ENCODE data around the gene OCIAD2. TPM values are rescaled to one million over a fixed set of nuclear protein-coding genes. Genes with fewer than 3 reads are reported as not detected.
A peak's percentile ranks its signal among the peaks of the same experiment; 100 is the strongest.
"Not testable (repeated sequence)": the region's sequence is repeated elsewhere in the genome, so short reads cannot be mapped to it uniquely, and the experiment has no call there.

The OCIAD2 gene
- total and polyA plus RNA-seq, 3 experiments from 2014 or later: 55.7 to 184 (median 60.0) TPM

GRCh38 chr4:48864696-48865095, 41.9 kb downstream of the OCIAD2 start:
- H3K9me3 ChIP-seq (ENCODE audit: low read length); POLR2A ChIA-PET; H3K4me1 ChIP-seq (ENCODE audit: insufficient read depth, low read length); H3K4me3 ChIP-seq (ENCODE audit: low read length); H3K27ac Mint-ChIP-seq; CTCF ChIA-PET; H3K4me3 Mint-ChIP-seq; H3K27me3 ChIP-seq (ENCODE audit: insufficient read depth, low read length, poor library complexity, severe bottlenecking); H3K27ac ChIP-seq (ENCODE audit: low read depth, low read length); H3K27me3 Mint-ChIP-seq; H3K4me1 Mint-ChIP-seq; H3K36me3 ChIP-seq (ENCODE audit: insufficient read depth, low read length); DNase-seq: not testable (repeated sequence)
- Mint-ChIP-seq H3K36me3 (peaks cover 4 to 18% (median 15%) of the 10 kb centered on the region in 3 donors), H3K9me3 (peaks cover 0 to 11% (median 4%) of the 10 kb centered on the region in 5 donors)

GRCh38 chr4:48863728-48864127, 42.8 kb downstream of the OCIAD2 start:
- CTCF ChIA-PET: no interaction called here
- Mint-ChIP-seq H3K36me3 (peaks cover 4 to 24% (median 7%) of the 10 kb centered on the region in 3 donors), H3K27ac (no peak overlapping the region), H3K4me3 (no peak overlapping the region), H3K27me3 (peaks cover 0 to 2% of the 10 kb centered on the region in 2 donors), H3K9me3 (peaks cover 0 to 11% (median 2%) of the 10 kb centered on the region in 5 donors), H3K4me1 (no peaks in the 10 kb centered on the region)
- Histone ChIP-seq H3K4me3 (ENCODE audit: low read length) (no peak overlapping the region), H3K36me3 (ENCODE audit: insufficient read depth, low read length) (no peaks in the 10 kb centered on the region), H3K4me1 (ENCODE audit: insufficient read depth, low read length) (no peaks in the 10 kb centered on the region), H3K27ac (ENCODE audit: low read depth, low read length) (no peak overlapping the region), H3K27me3 (ENCODE audit: insufficient read depth, low read length, poor library complexity, severe bottlenecking) (no peaks in the 10 kb centered on the region), H3K9me3 (ENCODE audit: low read length) (no peaks in the 10 kb centered on the region)
- DNase-seq: no peak
- POLR2A ChIA-PET: no interaction called here

- H3K36me3 ChIP-seq (ENCODE audit: insufficient read depth, low read length): peaks cover 6% of the 10 kb centered on the region
- H3K9me3 Mint-ChIP-seq: peaks cover 0 to 9% (median 2%) of the 10 kb centered on the region in 5 donors
- POLR2A ChIA-PET: no interaction called here
- H3K27ac Mint-ChIP-seq: peak overlapping the region in 1 of 8 donors; percentile 91
- no peaks in the 10 kb centered on the region for H3K4me1 ChIP-seq (ENCODE audit: insufficient read depth, low read length)
- H3K36me3 Mint-ChIP-seq: peaks cover 5 to 35% (median 7%) of the 10 kb centered on the region in 3 donors
- H3K27me3 ChIP-seq (ENCODE audit: insufficient read depth, low read length, poor library complexity, severe bottlenecking): no peaks in the 10 kb centered on the region
- H3K4me3 ChIP-seq (ENCODE audit: low read length): no peak overlapping the region
- CTCF ChIA-PET: no interaction called here
- no peak overlapping the region for H3K4me3 Mint-ChIP-seq
- H3K9me3 ChIP-seq (ENCODE audit: low read length): no peaks in the 10 kb centered on the region
- H3K27me3 Mint-ChIP-seq: peaks cover 0 to 2% of the 10 kb centered on the region in 2 donors
- DNase-seq: no peak
- peaks cover 0 to 3% (median 0%) of the 10 kb centered on the region in 3 donors for H3K4me1 Mint-ChIP-seq
- no peak overlapping the region for H3K27ac ChIP-seq (ENCODE audit: low read depth, low read length)
These were observed 43.9 kb downstream of the OCIAD2 start for GRCh38 chr4:48862661-48863060.

- H3K9me3 Mint-ChIP-seq: peaks cover 0 to 9% (median 2%) of the 10 kb centered on the region in 5 donors
- no peaks in the 10 kb centered on the region for H3K27me3 ChIP-seq (ENCODE audit: insufficient read depth, low read length, poor library complexity, severe bottlenecking)
- ChIA-PET CTCF (no interaction called here), POLR2A (no interaction called here)
- H3K36me3 Mint-ChIP-seq: peaks cover 3 to 38% (median 7%) of the 10 kb centered on the region in 3 donors
- no peaks in the 10 kb centered on the region for H3K9me3 ChIP-seq (ENCODE audit: low read length)
- no peak overlapping the region for H3K27ac ChIP-seq (ENCODE audit: low read depth, low read length)
- H3K27me3 Mint-ChIP-seq: no peaks in the 10 kb centered on the region
- no peak for DNase-seq
- H3K4me1 Mint-ChIP-seq: peaks cover 0 to 3% (median 0%) of the 10 kb centered on the region in 3 donors
- no peaks in the 10 kb centered on the region for H3K4me1 ChIP-seq (ENCODE audit: insufficient read depth, low read length)
- no peak overlapping the region for H3K27ac Mint-ChIP-seq
- no peak overlapping the region for H3K4me3 Mint-ChIP-seq
- H3K4me3 ChIP-seq (ENCODE audit: low read length): no peak overlapping the region
- H3K36me3 ChIP-seq (ENCODE audit: insufficient read depth, low read length): peaks cover 6% of the 10 kb centered on the region
These were observed 44.5 kb downstream of the OCIAD2 start for GRCh38 chr4:48862038-48862437.

- peaks cover 3 to 60% (median 7%) of the 10 kb centered on the region in 3 donors for H3K36me3 Mint-ChIP-seq
- H3K9me3 Mint-ChIP-seq: no peaks in the 10 kb centered on the region
- CTCF ChIA-PET: no interaction called here
- H3K27me3 ChIP-seq (ENCODE audit: insufficient read depth, low read length, poor library complexity, severe bottlenecking): no peaks in the 10 kb centered on the region
- no peaks in the 10 kb centered on the region for H3K27me3 Mint-ChIP-seq
- no peak overlapping the region for H3K27ac ChIP-seq (ENCODE audit: low read depth, low read length)
- DNase-seq: no peak
- H3K27ac Mint-ChIP-seq: peak overlapping the region in 5 of 8 donors; percentile 5 to 82 (median 55)
- H3K4me1 ChIP-seq (ENCODE audit: insufficient read depth, low read length): no peaks in the 10 kb centered on the region
- POLR2A ChIA-PET: no interaction called here
- H3K4me3 ChIP-seq (ENCODE audit: low read length): no peak overlapping the region
- H3K4me3 Mint-ChIP-seq: no peak overlapping the region
- H3K9me3 ChIP-seq (ENCODE audit: low read length): no peaks in the 10 kb centered on the region
- peaks cover 0 to 3% (median 0%) of the 10 kb centered on the region in 3 donors for H3K4me1 Mint-ChIP-seq
- H3K36me3 ChIP-seq (ENCODE audit: insufficient read depth, low read length): peaks cover 12% of the 10 kb centered on the region
These were observed 48.4 kb downstream of the OCIAD2 start for GRCh38 chr4:48858130-48858529.

GRCh38 chr4:48854982-48855381, 51.6 kb downstream of the OCIAD2 start:
- DNase-seq: no peak
- ChIA-PET CTCF (no interaction called here), POLR2A (interaction anchor here (0.6 kb wide), 1 partner anchor 87 kb away, joined by 3 read pairs; no protein-coding TSS in a partner anchor)
- Mint-ChIP-seq H3K9me3 (no peaks in the 10 kb centered on the region), H3K4me3 (no peak overlapping the region), H3K27ac (no peak overlapping the region), H3K36me3 (peaks cover 3 to 70% (median 8%) of the 10 kb centered on the region in 3 donors), H3K4me1 (peaks cover 0 to 3% (median 0%) of the 10 kb centered on the region in 3 donors), H3K27me3 (no peaks in the 10 kb centered on the region)
- Histone ChIP-seq H3K27ac (ENCODE audit: low read depth, low read length) (no peak overlapping the region), H3K4me1 (ENCODE audit: insufficient read depth, low read length) (no peaks in the 10 kb centered on the region), H3K36me3 (ENCODE audit: insufficient read depth, low read length) (peaks cover 18% of the 10 kb centered on the region), H3K4me3 (ENCODE audit: low read length) (no peak overlapping the region), H3K9me3 (ENCODE audit: low read length) (no peaks in the 10 kb centered on the region), H3K27me3 (ENCODE audit: insufficient read depth, low read length, poor library complexity, severe bottlenecking) (no peaks in the 10 kb centered on the region)

GRCh38 chr4:48854395-48854683, 52.2 kb downstream of the OCIAD2 start:
- Histone ChIP-seq H3K4me3 (ENCODE audit: low read length) (no peak overlapping the region), H3K4me1 (ENCODE audit: insufficient read depth, low read length) (no peaks in the 10 kb centered on the region), H3K27me3 (ENCODE audit: insufficient read depth, low read length, poor library complexity, severe bottlenecking) (no peaks in the 10 kb centered on the region), H3K27ac (ENCODE audit: low read depth, low read length) (no peak overlapping the region), H3K9me3 (ENCODE audit: low read length) (no peaks in the 10 kb centered on the region), H3K36me3 (ENCODE audit: insufficient read depth, low read length) (peaks cover 18% of the 10 kb centered on the region)
- Mint-ChIP-seq H3K4me1 (peaks cover 0 to 3% (median 0%) of the 10 kb centered on the region in 3 donors), H3K4me3 (no peak overlapping the region), H3K27ac (peak overlapping the region in 2 of 8 donors; percentile 5 to 74), H3K36me3 (peaks cover 3 to 67% (median 10%) of the 10 kb centered on the region in 3 donors), H3K9me3 (no peaks in the 10 kb centered on the region), H3K27me3 (no peaks in the 10 kb centered on the region)
- POLR2A ChIA-PET: no interaction called here
- CTCF ChIA-PET: no interaction called here
- no peak for DNase-seq

GRCh38 chr4:48853604-48854394, 52.8 kb downstream of the OCIAD2 start:
- no peak overlapping the region for H3K4me3 ChIP-seq (ENCODE audit: low read length)
- POLR2A ChIA-PET: no interaction called here
- H3K9me3 ChIP-seq (ENCODE audit: low read length): no peaks in the 10 kb centered on the region
- Mint-ChIP-seq H3K4me3 (no peak overlapping the region), H3K27ac (no peak overlapping the region), H3K9me3 (no peaks in the 10 kb centered on the region), H3K4me1 (peaks cover 0 to 3% (median 0%) of the 10 kb centered on the region in 3 donors), H3K36me3 (peaks cover 6 to 67% (median 10%) of the 10 kb centered on the region in 3 donors), H3K27me3 (no peaks in the 10 kb centered on the region)
- CTCF ChIA-PET: no interaction called here
- no peak for DNase-seq
- H3K4me1 ChIP-seq (ENCODE audit: insufficient read depth, low read length): no peaks in the 10 kb centered on the region
- no peaks in the 10 kb centered on the region for H3K27me3 ChIP-seq (ENCODE audit: insufficient read depth, low read length, poor library complexity, severe bottlenecking)
- H3K27ac ChIP-seq (ENCODE audit: low read depth, low read length): no peak overlapping the region
- peaks cover 18% of the 10 kb centered on the region for H3K36me3 ChIP-seq (ENCODE audit: insufficient read depth, low read length)
